ENCODE data around the gene FHOD3. TPM values are rescaled to one million over a fixed set of nuclear protein-coding genes. Genes with fewer than 3 reads are reported as not detected.

The FHOD3 gene
- total and polyA plus RNA-seq, 2 of the 8 experiments (the other 6 are each of a cell fraction or from before 2014, with no cell fraction given), result 9.7 to 10.5 TPM

- no peak overlapping the region for H4K8ac ChIP-seq (ENCODE audit: extremely low read depth, insufficient read depth, low read length)
- H3K27me3 ChIP-seq (replicated peaks in 1 of 4; ENCODE audit: control insufficient read depth in 3 of 4, extremely low read depth in 1 of 4, insufficient read depth in 3 of 4, low read length in 3 of 4), result no peaks in the 10 kb centered on the region
- no peak overlapping the region for H3K18ac ChIP-seq (ENCODE audit: extremely low read depth, low read length)
- no peaks in the 10 kb centered on the region for H3K79me2 ChIP-seq (ENCODE audit: control insufficient read depth in 1 of 2, insufficient read depth in 2 of 2, low read length in 2 of 2)
- H3K56ac ChIP-seq (replicated peaks; ENCODE audit: insufficient read length, low read depth, low read length), result no peak overlapping the region
- no peak overlapping the region for H4K5ac ChIP-seq (ENCODE audit: insufficient read length, low read depth, low read length)
- no peak for DNase-seq (ENCODE audit: low read depth in 1 of 2, low spot score in 2 of 2)
- POLR2A ChIA-PET (ENCODE audit: partially characterized antibody), result no interaction called here
- no peaks in the 10 kb centered on the region for H3K36me3 ChIP-seq (ENCODE audit: control insufficient read depth in 2 of 4, insufficient read depth in 4 of 4, low read length in 3 of 4)
- H3K9me3 ChIP-seq (ENCODE audit: insufficient read depth in 2 of 2, low read depth in 1 of 2, low read length in 1 of 2), result no peaks in the 10 kb centered on the region
- H3K79me1 ChIP-seq (ENCODE audit: low read depth, low read length), result no peaks in the 10 kb centered on the region
- no peak for FAIRE-seq
- no peaks in the 10 kb centered on the region for H3K23me2 ChIP-seq (ENCODE audit: low read depth, low read length)
- no peak overlapping the region for H2AFZ ChIP-seq (ENCODE audit: low read length)
- H2BK15ac ChIP-seq (ENCODE audit: low read length), result no peak overlapping the region
- H2BK5ac ChIP-seq (ENCODE audit: low read depth, low read length), result no peak overlapping the region
- no peak overlapping the region for H3K23ac ChIP-seq (ENCODE audit: insufficient read length)
- no peak overlapping the region for H2BK12ac ChIP-seq (ENCODE audit: low read depth, low read length)
- no peak overlapping the region for H4K91ac ChIP-seq (replicated peaks; ENCODE audit: insufficient read length, low read length)
- peaks cover 0 to 13% (median 2%) of the 10 kb centered on the region in 4 experiments; a peak in 4 of 7 replicates for H3K4me1 ChIP-seq (replicated peaks in 1 of 4; ENCODE audit: control insufficient read depth in 3 of 4, insufficient read depth in 4 of 4, low read length in 3 of 4)
- no peak overlapping the region for H3K9ac ChIP-seq (replicated peaks in 1 of 4; ENCODE audit: extremely low read depth in 1 of 4, low read depth in 3 of 4, low read length in 3 of 4)
- no peak overlapping the region for H3K4ac ChIP-seq (replicated peaks; ENCODE audit: insufficient read length, low read depth, low read length)
- no peak overlapping the region for H2AK5ac ChIP-seq (ENCODE audit: low read depth, low read length)
- 76% methylated on average over 2 of the region's 2 CpGs; no CpG with 5 or more reads in 1 of the 2 experiments for WGBS, 2 experiments (ENCODE audit: extremely low coverage in 1 of 2, insufficient coverage in 1 of 2, insufficient read length in 1 of 2, insufficient replicate concordance in 2 of 2, low coverage in 1 of 2, low lambda C conversion rate in 2 of 2, missing lambda C conversion rate in 1 of 2)
- CTCF ChIA-PET (ENCODE audit: partially characterized antibody), result interaction anchor here (0.7 to 2.7 kb wide), 8 partner anchors 9 to 99 kb away, joined by 3 to 10 read pairs (median 4); no protein-coding TSS in a partner anchor
- no peak overlapping the region for H3K4me3 ChIP-seq (ENCODE audit: extremely low read depth in 1 of 4, insufficient read depth in 2 of 4, low read depth in 3 of 4, low read length in 4 of 4)
- no peak overlapping the region for H3K4me2 ChIP-seq (ENCODE audit: insufficient read depth in 1 of 2, low read depth in 2 of 2, low read length in 2 of 2)
- no peak overlapping the region for H3K27ac ChIP-seq (ENCODE audit: low read depth, low read length)
- no peaks in the 10 kb centered on the region for H4K20me1 ChIP-seq (replicated peaks in 1 of 2; ENCODE audit: control insufficient read depth in 1 of 2, insufficient read depth in 2 of 2, low read length in 2 of 2)
- H3K14ac ChIP-seq (ENCODE audit: insufficient read length), result no peak overlapping the region
- no peak overlapping the region for H2BK120ac ChIP-seq (replicated peaks; ENCODE audit: low read depth, low read length)
- H2BK20ac ChIP-seq (ENCODE audit: low read length), result no peak overlapping the region
- TF ChIP-seq ATF2 (IDR thresholded peaks at IDR 0.05; ENCODE audit: low read length) (no peak), EGR1 (IDR thresholded peaks at IDR 0.05; ENCODE audit: borderline replicate concordance, low read depth, low read length) (no peak), ASH2L (IDR thresholded peaks at IDR 0.05; ENCODE audit: low read length) (no peak), MAFK (IDR thresholded peaks at IDR 0.05; ENCODE audit: low read depth, low read length) (no peak), CBX8 (IDR thresholded peaks at IDR 0.05; ENCODE audit: borderline replicate concordance, low read depth, low read length) (no peak), TAF1 (IDR thresholded peaks at IDR 0.05; ENCODE audit: low read depth, low read length) (no peak), RBBP5 (IDR thresholded peaks at IDR 0.05; ENCODE audit: borderline replicate concordance, low read depth, low read length) (no peak), CREB1 (IDR thresholded peaks at IDR 0.05) (no peak), USF2 (IDR thresholded peaks at IDR 0.05; ENCODE audit: low read length) (no peak), HDAC2 (IDR thresholded peaks at IDR 0.05; ENCODE audit: borderline replicate concordance in 1 of 2, low read depth in 2 of 2, low read length in 2 of 2) (no peak)
Measured at GRCh38 chr18:36527740-36528455, 230.4 kb downstream of the FHOD3 start.
